Measurements from ENCODE around the gene TBC1D5.
"Not testable (repeated sequence)": the region's sequence is repeated elsewhere in the genome, so short reads cannot be mapped to it uniquely, and the experiment has no call there.

The TBC1D5 gene

DNA sequence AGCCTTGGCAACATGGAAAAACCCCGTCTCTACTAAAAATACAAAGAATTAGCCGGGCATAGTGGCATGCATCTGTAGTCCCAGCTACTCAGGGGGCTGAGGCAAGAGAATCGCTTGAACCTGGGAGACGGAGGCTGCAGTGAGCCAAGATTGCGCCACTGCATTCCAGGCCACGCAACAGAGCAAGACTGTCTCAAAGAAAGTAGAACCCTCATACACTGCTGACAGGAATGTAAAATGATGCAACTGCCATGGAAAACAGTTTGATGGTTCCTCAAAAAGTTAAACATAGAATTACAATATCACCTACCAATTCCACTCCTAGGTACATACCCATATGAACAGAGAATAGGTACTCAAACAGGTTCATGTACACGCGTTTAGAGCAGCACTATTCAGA lies 158.9 kb downstream of the TBC1D5 start:
- no peak for DNase-seq

DNA sequence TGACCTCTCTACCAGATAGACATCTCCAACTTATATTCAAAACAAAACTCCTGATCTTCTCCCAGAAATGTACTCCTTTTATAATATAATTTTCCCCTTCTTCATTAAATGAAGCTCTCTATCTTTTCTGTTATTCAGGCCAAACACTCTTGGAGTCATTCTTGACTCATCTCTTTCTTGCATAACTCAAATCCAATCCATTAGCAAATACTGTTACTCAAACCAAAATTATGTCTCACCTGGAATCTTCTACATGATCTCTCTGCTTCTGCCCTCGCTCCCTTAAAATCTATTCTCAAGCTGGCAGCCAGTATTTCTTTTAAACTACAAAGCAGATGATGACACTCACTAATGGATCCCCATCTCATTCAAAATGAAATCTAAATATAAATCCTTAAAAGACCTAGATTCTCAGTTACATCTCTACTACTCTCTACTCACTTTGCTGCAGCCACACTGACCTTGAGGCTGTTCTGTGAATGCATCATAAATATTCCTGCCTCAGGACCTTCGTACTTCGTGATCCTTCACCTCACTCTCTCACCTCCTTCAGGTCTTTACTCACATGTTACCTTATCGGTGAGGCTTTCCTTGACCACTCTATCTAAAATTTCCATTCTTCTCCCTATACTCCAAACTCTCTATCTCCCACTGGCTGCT lies 160.9 kb downstream of the TBC1D5 start:
- no peak for DNase-seq

DNA sequence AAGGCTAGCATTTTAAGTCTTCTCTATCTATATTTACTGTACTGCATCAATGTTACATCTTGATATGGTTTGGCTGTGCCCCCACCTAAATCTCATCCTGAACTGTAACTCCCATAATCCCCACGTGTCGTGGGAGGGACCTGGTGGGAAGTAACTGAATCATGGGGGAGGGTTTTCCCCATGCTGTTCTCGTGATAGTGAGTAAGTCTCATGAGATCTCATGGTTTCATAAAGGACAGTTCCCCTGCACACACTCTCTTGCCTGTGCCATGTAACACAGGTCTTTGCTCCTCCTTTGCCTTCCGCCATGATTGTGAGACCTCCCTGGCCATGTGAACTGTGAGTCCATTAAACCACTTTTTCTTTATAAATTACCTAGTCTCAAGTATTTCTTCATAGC lies 161.5 kb downstream of the TBC1D5 start:
- DNase-seq, result no peak

DNA sequence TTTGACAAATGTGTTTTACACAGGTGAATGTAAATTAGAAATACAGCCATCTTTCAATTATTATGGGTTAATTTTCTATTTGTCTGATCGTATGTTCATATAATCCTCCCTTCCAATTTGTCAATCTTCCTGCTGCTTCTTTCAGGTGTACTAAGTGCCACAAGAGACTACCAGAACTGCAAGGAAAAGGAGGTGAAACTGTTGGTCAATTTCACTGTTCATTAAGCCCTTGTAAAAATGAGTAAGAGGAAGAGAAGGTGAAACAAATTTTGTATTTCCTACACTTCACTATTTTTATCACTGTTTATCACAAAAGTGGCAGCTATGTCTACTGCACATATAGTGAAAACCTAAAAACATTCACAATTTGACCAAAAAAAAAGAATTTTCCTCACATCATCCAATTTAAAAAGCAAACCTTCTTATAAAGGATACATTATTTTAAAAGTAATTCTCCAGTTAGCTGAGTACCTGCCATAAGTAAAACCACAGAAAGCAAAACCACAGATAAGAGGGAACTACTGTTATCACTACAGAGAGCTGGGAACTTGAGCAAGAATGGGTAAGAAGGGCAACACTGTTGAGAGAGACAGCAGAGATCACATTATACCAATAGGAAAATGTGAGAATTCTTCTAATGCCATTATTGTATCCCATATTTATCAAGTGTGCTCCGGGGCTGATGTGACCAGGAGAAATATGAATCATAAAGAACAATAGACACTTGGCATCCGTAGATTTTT lies 163.0 kb downstream of the TBC1D5 start:
- no peak for DNase-seq

DNA sequence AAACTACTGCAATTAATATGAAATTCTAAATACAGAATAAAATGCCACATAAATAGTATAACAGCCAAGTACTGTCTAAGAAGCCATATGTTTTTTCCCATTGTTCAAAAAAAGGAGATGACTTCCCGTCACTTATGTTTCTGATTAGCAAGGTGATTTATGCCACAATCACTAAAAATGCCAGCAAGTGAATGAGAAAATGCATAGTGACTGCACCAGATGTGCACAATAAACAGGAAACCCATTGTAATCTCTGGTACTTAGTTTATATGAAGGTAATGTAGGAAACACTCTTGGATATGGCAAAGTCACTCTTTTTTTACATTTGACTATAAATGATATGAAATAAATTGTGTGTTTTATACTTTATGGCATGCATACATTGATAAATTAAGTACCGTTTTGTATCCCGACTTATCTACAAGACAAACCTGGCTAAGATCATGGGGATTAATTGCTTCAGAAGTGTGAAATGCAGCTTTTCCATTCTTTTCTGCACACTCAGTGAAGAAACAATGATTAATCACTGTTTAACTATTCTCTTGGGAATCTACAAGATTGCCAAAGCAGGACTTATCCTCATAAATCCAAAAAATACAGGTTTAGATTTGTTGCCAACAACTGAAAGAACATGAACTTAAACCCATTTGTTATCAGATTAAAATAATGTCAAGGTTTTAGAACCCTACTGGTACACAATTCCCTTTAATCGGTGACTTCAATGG lies 164.5 kb downstream of the TBC1D5 start:
- no peak for DNase-seq

DNA sequence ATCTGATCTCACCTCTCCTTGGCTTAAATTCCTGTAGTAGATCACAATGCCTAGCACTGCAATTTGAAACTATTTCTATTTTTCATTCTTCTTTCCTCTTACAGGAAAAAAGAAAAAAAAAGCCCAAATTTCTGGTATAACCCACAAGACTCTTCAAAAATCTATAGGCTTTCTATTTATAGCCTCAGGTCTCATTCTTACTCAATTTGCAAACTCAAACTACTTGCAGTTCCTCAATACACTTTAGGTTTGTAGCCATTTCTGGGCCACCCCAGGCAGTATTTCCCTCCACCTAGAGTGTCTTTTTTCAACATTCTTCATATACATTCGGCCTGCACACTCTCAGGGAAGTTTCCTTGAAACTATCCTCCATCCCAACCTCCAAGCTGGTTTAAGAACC lies 169.0 kb downstream of the TBC1D5 start:
- DNase-seq, result no peak

DNA sequence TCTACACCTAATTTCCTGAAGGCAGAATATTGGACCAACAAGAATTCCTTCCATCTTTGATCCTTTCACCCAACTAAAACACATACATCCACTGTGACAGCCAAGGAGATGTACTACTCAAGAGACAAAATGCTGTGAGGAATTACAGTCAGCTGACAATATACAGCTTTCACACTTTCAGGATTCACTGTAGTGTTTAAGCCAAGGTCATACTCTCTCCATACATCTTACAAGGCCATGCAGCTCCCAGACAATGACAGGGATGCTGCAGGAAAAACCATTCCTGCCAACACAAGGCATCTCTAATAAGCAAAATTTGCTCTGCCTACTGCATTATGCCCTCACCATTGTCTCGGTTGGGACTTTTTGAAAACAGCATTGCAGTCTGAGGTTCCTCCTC lies 170.7 kb downstream of the TBC1D5 start:
- no peak for DNase-seq

DNA sequence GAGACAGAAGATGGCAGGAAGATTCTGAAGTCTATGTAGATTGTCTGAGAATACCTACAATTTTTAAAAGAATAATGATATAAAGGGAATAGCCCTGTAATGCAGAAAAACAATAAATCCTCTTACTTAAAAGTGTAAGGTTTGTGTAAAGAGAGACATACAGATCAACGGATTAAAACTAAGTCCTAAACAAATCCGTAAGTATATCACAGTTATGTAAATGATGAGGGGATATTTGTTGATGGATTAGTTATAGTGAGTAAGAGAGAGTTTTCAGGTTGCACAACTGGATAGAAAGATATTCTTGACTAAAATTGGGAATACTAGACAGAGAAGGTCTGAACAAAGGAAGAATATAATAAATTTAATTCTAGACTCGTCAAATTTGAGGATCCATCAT lies 179.6 kb downstream of the TBC1D5 start:
- DNase-seq, result no peak

DNA sequence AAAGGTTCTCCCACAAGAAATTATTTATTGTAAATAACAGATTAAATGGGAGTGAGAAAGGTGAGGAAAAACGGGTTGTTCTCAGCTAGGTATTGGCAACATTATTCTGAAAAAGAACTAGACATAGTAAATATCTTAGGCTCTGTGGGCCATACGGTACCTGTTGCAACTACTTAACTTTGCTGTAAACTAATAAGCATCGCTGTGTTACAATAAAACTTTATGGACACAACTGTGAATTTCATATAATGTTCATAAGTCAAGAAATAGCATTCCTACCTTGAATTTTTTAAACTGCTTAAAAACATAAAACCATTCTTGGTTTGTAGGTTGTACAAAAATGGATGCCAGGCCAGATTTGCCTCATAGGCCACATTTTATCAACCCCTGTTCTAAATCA lies 183.9 kb downstream of the TBC1D5 start:
- DNase-seq, result no peak

DNA sequence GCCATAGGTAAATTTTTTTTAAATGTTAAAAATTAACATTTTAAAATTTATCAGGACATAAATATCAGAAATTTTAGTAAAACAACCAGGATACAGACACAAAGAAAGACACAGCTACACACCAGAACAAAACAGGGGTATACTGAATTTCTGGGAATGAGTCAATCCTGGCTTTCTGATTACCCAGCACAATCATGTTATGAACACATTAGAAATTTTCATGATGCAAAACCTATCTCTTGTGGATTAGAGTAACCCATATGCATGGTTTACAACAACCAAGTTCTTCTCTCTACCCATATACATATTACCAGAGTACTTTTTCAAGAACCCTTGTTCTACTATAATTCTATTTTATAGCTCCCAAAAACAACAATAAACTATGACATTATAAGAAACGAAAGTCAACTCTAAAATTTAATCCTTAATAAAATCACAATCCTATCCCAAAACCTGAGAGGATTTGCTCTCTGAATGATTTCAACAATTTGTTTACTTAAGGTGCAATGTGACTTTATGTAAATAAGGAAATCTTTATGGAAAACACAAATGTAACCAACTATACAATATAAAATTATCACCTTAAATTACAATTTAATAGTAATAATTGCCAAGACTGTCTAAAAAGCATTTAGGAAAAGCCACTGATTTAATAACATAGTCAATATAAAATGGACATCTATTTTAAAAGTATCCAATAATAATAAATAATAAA lies 184.5 kb downstream of the TBC1D5 start:
- DNase-seq, result no peak

DNA sequence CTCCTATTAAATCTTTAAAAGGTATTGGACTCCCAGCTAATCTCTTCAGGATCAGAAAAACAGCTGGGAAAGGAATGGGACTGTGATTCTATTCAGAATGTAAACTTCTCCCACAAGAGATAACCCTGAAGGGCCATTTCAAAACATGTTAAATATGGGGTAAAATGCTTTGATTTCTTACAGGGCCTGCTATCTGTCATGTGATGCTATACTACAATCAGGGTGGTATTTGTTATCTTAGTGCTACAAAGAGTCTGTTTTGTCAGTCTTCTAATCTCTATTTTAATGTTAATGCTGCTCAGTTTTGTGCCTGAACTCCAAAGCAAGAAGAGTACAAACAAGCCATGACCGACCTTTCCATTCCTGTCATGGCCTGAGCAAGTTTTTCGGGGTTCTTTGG lies 186.9 kb downstream of the TBC1D5 start:
- DNase-seq, result no peak

DNA sequence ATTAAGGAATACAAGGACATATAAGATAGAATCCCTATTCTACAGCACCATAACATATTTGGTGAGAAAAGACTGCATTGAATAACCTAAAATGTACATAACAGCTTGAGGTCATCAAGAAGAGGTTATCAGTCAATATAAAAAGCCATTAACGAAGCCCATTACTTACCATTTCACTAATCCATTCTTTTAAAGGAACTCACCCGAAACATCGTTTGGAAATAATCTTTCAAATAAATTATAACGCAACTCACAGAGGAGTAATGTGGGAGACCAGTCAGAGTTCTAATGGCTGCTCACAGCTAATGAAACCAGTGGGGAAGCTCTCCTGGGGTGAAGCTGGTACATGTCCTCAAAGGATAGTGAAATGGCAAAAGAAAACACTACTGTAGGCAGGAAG lies 188.4 kb downstream of the TBC1D5 start:
- DNase-seq, result no peak

DNA sequence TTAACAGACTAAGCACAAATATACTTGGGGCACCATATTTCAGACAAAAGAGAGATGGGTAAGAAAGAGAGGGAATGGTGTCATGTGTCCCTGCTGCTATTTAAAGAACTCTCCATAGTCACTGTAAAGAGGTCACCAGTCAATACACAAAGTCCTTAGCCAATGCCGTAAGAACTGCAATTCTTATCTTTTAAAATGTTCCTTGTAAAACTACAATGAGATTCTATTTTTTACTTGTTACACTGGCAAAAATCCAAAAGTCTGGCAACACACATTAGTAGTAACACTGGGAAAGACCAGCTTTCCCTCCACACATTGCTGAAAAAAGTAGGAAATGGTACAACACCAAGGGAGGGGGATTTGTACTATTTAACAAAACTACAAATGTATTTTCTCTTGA lies 189.4 kb downstream of the TBC1D5 start:
- no peak for DNase-seq

DNA sequence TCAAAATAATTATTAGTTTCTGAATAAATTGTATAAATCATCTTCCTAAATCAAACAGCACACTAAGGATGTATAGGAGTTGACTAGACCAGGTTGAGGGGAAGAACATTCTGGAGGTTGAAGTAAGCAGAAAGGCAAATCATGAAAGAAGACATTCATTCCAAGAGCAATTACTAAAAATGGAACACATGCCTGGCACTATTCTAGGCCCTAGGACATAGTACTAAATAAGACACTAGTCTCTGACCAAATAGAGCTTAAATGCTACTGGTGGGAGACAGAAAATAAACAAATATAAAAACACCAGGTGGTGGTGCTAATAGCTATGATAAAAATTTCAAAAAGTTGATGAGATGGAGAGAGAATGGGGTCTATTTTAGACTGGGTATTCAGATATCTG lies 190.1 kb downstream of the TBC1D5 start:
- DNase-seq, result no peak

DNA sequence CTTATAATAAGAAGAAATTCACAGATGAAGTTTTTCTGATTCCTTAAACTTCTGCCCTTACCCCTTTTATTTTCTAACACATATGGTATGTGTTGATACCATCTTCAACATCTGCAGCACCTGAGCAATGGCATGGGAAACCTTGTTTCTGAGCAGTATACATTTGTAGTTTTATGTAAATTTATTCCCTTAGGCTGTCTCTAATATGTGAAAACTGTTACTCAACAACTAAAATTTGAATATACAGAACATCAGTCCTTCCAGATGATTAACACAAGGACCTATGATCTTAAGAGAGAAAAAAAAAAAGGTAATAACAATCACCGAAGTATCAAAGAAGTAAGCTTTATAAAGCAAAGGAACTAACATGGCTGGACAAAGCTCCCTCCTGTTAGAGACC lies 190.5 kb downstream of the TBC1D5 start:
- no peak for DNase-seq

DNA sequence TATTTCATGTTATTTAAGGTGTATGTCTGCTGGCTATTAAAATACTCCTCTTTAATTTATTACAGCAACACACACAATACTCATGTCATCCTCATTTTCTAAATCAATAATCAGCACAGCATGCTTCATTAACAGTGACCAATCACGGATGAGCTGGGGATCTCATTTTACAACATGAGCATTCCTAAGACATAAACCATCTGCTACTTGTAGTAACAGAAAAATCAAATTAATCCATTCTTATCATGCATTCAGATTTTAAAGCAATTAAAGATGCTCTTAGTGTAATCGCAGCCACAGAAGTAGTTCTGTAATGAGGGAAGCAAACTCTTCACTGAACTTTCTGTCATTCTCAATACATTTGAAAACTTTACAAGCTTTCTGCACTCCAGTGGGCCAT lies 191.1 kb downstream of the TBC1D5 start:
- DNase-seq, result no peak

DNA sequence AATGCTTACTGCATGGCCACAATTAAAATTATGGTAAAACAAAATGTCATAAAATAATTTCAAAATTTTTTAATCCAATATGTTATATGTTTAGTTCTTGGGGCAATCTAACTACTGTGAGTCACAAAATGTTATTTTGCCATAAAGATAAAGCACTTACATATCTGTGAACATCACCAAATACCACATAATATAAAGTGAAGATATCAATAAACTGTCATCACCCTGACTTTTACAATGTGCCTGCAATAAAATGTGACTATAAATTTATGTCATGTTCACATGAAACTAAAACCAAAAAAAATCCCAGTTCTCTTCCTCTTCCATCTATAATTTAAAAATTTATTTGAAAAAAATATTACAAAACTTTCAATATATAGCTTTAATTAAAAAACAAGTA lies 191.8 kb downstream of the TBC1D5 start:
- no peak for DNase-seq

DNA sequence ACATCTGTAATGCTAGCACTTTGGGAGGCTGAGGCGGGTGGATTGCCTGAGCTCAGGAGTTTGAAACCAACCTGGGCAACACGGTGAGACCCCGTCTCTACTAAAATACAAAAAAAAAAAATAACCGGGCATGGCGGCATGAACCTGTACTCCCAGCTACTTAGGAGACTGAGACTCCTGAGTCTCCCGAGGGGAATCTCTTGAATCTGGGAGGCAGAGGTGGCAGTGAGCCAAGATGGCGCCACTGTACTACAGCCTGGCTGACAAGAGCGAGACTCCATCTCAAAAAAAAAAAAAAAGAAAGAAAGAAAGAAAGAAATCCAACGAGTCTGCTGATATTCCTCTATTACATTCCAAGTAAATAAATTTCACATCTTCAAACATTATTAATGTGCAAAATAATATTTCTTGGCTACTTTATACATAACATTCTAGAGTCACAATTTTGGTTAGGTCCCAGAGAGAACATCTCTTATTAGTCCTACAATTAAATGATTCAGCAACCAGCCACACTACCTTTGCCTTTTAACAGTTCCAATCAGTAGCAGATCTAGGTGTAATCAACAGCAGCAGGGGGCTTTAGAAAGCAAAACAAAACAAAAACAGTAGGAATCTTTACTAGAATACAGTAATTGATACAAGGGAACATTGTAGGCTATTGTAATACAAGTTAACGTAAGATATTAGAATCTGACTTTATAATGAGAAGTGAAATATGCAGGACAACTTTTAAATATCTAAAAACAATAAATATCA lies 195.8 kb downstream of the TBC1D5 start:
- no peak for DNase-seq

DNA sequence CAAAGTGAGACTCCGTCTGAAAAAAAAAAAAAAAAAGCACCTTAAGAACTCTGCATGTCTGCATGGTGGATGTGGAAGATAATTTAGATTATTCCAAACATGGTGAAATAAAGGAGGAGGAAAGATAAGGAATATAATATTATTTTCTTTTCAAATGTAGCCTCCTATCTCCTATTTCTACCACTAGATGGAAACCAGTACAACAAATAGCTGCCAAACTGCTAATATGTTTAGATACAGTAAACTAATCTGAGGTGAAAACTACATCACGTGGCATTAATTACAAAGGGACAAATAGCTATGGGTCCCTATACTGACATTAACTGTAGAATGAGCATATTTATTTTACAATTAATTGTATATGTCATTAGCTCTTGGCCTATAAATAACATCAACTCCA lies 197.8 kb downstream of the TBC1D5 start:
- DNase-seq, result no peak

DNA sequence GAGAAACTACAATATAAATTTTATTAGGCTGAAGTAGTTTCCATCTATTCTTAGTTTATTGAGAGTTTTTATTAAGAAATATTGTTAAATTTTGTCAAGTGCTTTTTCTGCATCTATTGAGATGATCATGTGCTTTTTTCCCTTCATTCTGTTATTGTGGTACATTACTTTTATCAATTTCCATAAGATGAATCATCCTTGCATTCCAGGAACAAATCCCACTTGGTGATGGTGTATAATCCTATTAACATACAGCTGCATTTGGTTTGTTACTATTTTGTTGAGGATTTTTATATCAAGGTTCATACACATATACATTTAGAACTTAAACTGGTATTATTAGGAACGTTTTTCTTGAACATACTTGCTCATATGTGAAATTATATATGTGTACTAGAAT lies 199.8 kb downstream of the TBC1D5 start:
- DNase-seq, result no peak

DNA sequence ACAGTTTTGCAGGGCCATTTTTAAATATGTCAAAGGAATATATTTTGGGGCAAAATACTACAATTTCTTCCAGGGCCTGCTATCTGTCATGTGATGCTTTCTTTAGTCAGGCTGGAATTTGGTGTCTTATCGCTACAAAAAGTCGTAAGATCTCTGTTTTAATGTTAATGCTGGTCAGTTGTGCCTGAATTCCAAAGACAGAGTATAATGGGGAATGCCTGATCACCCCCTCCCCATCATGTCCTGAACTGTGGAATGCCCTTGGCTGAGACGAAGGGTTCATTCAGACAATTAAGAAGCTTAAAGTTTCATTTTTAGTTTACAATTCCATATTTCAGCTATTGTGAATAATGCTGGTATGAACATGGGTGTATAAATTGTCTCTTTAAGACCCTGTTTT lies 203.0 kb downstream of the TBC1D5 start:
- DNase-seq, result no peak

DNA sequence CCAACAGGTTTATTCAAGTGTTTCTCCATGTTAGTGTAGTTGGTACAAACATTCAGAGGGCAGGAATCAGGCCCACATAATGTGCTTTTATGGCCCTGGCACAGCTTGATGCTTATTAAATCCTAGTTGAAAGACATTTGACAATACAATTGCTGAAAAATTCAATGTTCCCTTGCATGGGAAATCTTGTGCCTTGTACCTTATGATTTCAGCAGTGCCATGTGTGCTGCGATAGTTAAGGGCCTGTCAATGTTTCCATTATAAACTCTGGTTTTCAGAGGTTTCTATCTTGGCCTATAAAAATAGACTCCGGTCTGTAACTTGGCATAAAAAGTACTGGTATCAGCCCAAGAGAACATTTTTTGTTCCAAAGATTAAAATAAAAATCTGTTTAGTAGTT lies 207.2 kb downstream of the TBC1D5 start:
- no peak for DNase-seq

DNA sequence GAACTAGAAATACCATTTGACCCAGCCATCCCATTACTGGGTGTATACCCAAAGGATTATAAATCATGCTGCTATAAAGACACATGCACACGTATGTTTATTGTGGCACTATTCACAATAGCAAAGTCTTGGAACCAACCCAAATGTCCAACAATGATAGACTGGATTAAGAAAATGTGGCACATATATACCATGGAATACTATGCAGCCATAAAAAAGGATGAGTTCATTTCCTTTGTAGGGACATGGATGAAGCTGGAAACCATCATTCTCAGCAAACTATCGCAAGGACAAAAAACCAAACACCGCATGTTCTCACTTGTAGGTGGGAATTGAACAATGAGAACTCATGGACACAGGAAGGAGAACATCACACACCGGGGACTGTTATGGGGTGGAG lies 210.0 kb downstream of the TBC1D5 start:
- DNase-seq, result not testable (repeated sequence)

Data from NCI-H1436 (cell line).